Left ventricle myocardium inferior (tissue), 1 donor: ENCODE results near the gene RBM19. TPM values are rescaled to one million over a fixed set of nuclear protein-coding genes. Genes with fewer than 3 reads are reported as not detected.

Source experiments
- DNase-seq: peaks from one replicate; pipeline ENCODE4 v3.0.0-alpha.2; 2020
- H3K27ac ChIP-seq: fragments of 200-600 bp; replicated peaks from 2 replicates; pipeline ENCODE4 v1.8.0; 2021
- H3K27me3 ChIP-seq: fragments of 200-600 bp; 2 replicates; pipeline ENCODE4 v1.8.0; 2021; ENCODE audit warnings: low read depth
- H3K36me3 ChIP-seq: fragments of 200-600 bp; 2 replicates; pipeline ENCODE4 v1.8.0; 2021
- H3K4me1 ChIP-seq: fragments of 200-600 bp; 2 replicates; pipeline ENCODE4 v1.8.0; 2021
- H3K4me3 ChIP-seq: fragments of 200-600 bp; 2 replicates; pipeline ENCODE4 v1.8.0; 2021; ENCODE audit warnings: mild to moderate bottlenecking, moderate library complexity
- H3K9me3 ChIP-seq: fragments of 200-600 bp; replicated peaks from 2 replicates; pipeline ENCODE4 v1.8.0; 2021
- intact Hi-C: fragments of 100-400 bp; cut with micrococcal nuclease; formaldehyde crosslinking; loops from one replicate; pipeline ENCODE4 v1.11.0; 2022
- total RNA-seq: library from RNA; stranded (reverse); fragmentation: NEBNext Ultra II Directional; extraction: Animal tissue kit (Norgen Biotek cat#: 25700); gene quantifications from one replicate; pipeline ENCODE4 v1.2.1, GENCODE V29; 2021
- TF ChIP-seq, protein P1 (sequence below): fragments of 200-600 bp; IDR thresholded peaks from 2 replicates; pipeline ENCODE4 v1.8.0; 2021; ENCODE audit warnings: antibody characterized with exemption, mild to moderate bottlenecking, borderline replicate concordance
- donor health status: DM: no; HTN: yes; CAD: no; lungs with severe emphysema.

Gene RBM19
- total RNA-seq, 1 donor from 2014 or later = 18.9 TPM

DNA sequence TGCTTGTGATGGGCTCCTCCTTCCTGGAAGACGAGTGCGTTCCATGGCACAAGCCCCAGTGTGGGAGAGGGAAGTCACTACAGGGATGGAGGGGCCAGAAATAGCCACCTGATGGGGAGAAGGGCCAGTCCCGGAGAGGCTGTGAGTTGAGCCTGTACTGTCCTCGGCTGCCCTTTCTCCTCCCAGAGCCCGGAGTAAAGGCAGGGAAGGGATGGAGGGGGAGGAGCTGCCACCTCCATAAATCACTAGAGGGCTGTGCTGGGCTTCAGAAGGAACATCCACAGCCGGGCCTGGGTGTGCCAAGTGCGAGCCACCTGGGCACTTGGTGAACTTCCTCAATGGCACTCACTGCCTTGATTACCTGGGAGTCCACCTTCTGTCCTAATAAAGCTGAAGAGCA, 110.1 kb downstream of the RBM19 start:
- TF ChIP-seq, protein P1, sequence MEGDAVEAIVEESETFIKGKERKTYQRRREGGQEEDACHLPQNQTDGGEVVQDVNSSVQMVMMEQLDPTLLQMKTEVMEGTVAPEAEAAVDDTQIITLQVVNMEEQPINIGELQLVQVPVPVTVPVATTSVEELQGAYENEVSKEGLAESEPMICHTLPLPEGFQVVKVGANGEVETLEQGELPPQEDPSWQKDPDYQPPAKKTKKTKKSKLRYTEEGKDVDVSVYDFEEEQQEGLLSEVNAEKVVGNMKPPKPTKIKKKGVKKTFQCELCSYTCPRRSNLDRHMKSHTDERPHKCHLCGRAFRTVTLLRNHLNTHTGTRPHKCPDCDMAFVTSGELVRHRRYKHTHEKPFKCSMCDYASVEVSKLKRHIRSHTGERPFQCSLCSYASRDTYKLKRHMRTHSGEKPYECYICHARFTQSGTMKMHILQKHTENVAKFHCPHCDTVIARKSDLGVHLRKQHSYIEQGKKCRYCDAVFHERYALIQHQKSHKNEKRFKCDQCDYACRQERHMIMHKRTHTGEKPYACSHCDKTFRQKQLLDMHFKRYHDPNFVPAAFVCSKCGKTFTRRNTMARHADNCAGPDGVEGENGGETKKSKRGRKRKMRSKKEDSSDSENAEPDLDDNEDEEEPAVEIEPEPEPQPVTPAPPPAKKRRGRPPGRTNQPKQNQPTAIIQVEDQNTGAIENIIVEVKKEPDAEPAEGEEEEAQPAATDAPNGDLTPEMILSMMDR = no peak
- Histone ChIP-seq H3K36me3 (peaks cover 14% of the 10 kb centered on the region), H3K27me3 (no peaks in the 10 kb centered on the region), H3K27ac (peak overlapping the region; percentile 54), H3K9me3 (no peaks in the 10 kb centered on the region), H3K4me3 (no peak overlapping the region), H3K4me1 (peaks cover 46% of the 10 kb centered on the region)
- intact Hi-C loops = no loop called here
- peak; percentile 53 for DNase-seq

DNA sequence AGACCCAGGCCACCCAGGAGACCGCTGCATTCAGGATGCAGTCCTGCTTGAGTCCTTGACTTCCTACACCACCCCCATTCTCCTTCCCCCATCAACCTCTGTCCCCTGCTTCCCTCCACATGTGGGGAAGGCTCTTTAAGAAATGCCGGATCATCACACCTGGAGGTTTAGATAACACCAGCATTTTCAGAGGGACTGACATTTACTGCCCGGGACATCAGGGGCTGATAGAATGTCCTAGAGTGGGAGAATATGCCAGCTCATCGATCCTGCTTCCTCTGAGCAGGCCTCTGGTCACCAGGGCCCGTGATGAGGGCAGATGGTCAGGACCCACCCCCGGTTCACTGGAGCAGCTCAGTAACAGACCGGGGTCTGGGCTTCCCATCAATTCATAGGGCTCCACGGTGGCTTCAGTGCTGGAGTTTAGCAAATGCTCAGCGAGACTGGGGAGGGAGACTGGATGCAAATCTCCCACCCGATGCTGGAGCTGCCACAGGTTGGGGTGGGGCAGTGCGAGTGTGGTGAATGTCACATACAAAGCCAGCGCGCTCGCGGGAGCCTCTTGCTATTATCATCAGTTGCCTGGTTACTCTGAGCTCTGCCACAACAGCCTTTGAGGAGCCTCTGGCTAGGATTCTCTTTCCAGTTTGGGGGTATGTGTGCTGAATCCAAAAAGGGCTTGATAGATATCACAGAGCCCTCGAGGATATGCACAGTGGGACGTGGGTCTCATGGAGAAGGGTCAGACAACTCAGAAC, 111.6 kb downstream of the RBM19 start:
- peak; percentile 50 for DNase-seq
- no peak overlapping the region for H3K4me3 ChIP-seq
- H3K27me3 ChIP-seq = no peaks in the 10 kb centered on the region
- peak overlapping the region; percentile 54 for H3K27ac ChIP-seq
- intact Hi-C loops = no loop called here
- H3K4me1 ChIP-seq = peaks cover 61% of the 10 kb centered on the region
- peaks cover 14% of the 10 kb centered on the region for H3K36me3 ChIP-seq
- no peaks in the 10 kb centered on the region for H3K9me3 ChIP-seq
- TF ChIP-seq, protein P1 = no peak

DNA sequence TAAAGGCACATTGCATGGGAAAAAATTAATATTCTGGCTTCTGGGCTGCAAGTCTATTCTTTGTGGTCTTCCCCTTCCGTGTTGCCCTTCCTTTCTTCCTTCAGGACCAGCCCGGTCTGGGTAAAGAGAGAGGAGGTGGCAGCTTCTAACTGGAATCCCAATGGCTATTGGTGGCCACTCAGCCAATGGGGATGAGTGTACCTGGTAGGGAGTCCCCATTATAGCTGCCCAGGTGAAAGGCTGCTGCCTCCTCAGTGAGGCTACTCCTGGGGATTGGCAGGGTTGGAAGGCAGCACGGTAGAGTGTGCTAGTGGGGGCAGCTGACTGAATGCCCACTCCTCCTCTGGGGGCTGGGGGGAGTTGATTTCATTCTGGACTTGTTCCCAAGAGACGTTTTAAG, 112.6 kb downstream of the RBM19 start:
- Histone ChIP-seq H3K36me3 (peaks cover 14% of the 10 kb centered on the region), H3K4me3 (no peak overlapping the region), H3K27me3 (no peaks in the 10 kb centered on the region), H3K27ac (no peak overlapping the region), H3K4me1 (peaks cover 71% of the 10 kb centered on the region), H3K9me3 (no peaks in the 10 kb centered on the region)
- DNase-seq = no peak
- TF ChIP-seq, protein P1 = no peak
- intact Hi-C loops = no loop called here

DNA sequence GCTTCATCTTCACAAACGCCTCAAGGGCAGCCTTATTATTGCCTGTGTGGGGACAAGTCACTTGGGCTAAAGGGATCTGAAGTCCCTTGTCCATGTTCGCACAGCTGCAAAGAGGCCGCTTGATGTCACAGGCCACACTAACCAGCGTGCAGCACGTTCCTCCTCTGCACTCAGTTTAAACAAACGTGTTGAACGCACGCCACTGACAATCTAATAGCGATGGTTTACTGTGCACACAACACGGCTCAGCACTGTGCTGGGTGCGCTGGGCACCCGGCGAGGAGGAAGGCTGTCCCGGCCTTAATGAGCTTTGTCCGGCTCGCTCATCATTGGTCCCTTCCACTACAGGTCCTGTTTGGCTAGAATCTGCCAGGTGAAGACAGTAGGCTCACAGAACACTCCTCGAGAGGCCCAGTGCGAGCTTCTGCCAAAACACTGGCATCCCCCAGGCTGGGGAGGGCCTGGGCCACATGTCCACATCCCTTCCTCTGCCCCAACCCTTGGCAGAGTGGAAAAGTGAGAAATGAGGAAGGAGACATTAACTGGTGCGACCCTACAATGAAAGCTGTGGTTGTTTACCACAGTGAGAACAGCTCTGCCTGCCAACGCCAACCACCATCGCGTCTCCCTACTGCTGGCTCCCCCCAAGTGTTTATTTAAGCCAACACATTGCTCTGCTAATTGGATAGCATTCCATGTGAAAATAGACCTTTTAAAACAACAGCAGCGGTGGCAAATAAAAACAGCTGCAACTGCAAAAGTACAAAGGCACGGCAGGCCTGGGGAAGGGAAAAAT, 113.2 kb downstream of the RBM19 start:
- Histone ChIP-seq H3K4me1 (peaks cover 75% of the 10 kb centered on the region), H3K9me3 (no peaks in the 10 kb centered on the region), H3K4me3 (no peak overlapping the region), H3K27me3 (no peaks in the 10 kb centered on the region), H3K27ac (no peak overlapping the region), H3K36me3 (peaks cover 10% of the 10 kb centered on the region)
- TF ChIP-seq, protein P1 = no peak
- DNase-seq = no peak
- intact Hi-C loops = no loop called here

DNA sequence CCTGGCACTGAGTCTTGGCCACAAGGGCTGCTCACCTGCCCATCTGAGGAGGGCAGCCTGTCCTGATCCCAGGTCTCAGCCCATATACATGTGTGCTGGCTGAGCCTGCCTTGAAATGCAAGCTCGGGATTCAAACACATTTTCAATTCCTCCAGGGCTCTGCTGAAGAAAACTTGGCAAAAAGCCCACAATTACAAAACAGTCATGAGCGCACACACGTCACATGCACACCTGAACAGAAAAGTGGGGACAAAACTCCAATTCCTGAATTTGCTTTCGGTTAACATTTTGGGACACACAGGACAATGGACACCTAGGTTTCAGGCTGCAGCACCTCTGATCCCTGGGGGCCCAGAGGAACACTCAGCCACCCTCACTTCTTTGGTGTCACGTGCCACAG, 113.9 kb downstream of the RBM19 start:
- Histone ChIP-seq H3K27me3 (no peaks in the 10 kb centered on the region), H3K36me3 (peaks cover 3% of the 10 kb centered on the region), H3K4me1 (peaks cover 75% of the 10 kb centered on the region), H3K4me3 (no peak overlapping the region), H3K27ac (no peak overlapping the region), H3K9me3 (no peaks in the 10 kb centered on the region)
- TF ChIP-seq, protein P1 = no peak
- no peak for DNase-seq
- intact Hi-C loops = no loop called here
